NAMALWA (cell line): ENCODE data around the gene LIPC.

Experiments
- DNase-seq: peaks from one replicate; pipeline ENCODE4 v3.0.0-alpha.2; 2015; ENCODE audit warnings: low spot score

The LIPC gene

GRCh38 chr15:58555162-58556027 lies 123.6 kb downstream of the LIPC start:
- DNase-seq: no peak

- DNase-seq: no peak
These were observed 124.2 kb downstream of the LIPC start for GRCh38 chr15:58556028-58556361.

GRCh38 chr15:58556541-58556940 lies 124.8 kb downstream of the LIPC start:
- no peak for DNase-seq

- no peak for DNase-seq
These were observed 127.0 kb downstream of the LIPC start for GRCh38 chr15:58558777-58559176.

- DNase-seq: no peak
These were observed 128.3 kb downstream of the LIPC start for GRCh38 chr15:58559904-58560588.

GRCh38 chr15:58561321-58561720 lies 129.5 kb downstream of the LIPC start:
- DNase-seq: no peak

GRCh38 chr15:58562135-58562534 lies 130.3 kb downstream of the LIPC start:
- no peak for DNase-seq

- no peak for DNase-seq
These were observed 133.2 kb downstream of the LIPC start for GRCh38 chr15:58564981-58565380.

- DNase-seq: no peak
These were observed 133.8 kb downstream of the LIPC start for GRCh38 chr15:58565619-58566018.

- DNase-seq: no peak
These were observed 134.2 kb downstream of the LIPC start for GRCh38 chr15:58566029-58566428.

- DNase-seq: no peak
These were observed 136.4 kb downstream of the LIPC start for GRCh38 chr15:58568157-58568571.

- no peak for DNase-seq
These were observed 137.7 kb downstream of the LIPC start for GRCh38 chr15:58569455-58569854.

GRCh38 chr15:58571491-58571890 lies 139.7 kb downstream of the LIPC start:
- DNase-seq: no peak

GRCh38 chr15:58572521-58572920 lies 140.7 kb downstream of the LIPC start:
- DNase-seq: no peak

- no peak for DNase-seq
These were observed 141.5 kb downstream of the LIPC start for GRCh38 chr15:58573270-58573669.

GRCh38 chr15:58574631-58575030 lies 142.8 kb downstream of the LIPC start:
- DNase-seq: no peak

- DNase-seq: no peak
These were observed 143.4 kb downstream of the LIPC start for GRCh38 chr15:58575045-58575786.

- no peak for DNase-seq
These were observed 144.9 kb downstream of the LIPC start for GRCh38 chr15:58576657-58577056.

- no peak for DNase-seq
These were observed 150.4 kb downstream of the LIPC start for GRCh38 chr15:58582160-58582559.

- no peak for DNase-seq
These were observed 151.5 kb downstream of the LIPC start for GRCh38 chr15:58583171-58583908.

- peak; percentile 11 for DNase-seq
These were observed 153.1 kb downstream of the LIPC start for GRCh38 chr15:58584789-58585461.
